Heart right ventricle (tissue), 16 donors: ENCODE measurements around the gene ARRB1. TPM values are rescaled to one million over a fixed set of nuclear protein-coding genes. Genes with fewer than 3 reads are reported as not detected.

ENCODE experiments used
- ATAC-seq, 8 donors: fragments of 200-7000 bp; cut with Tn5 transposase; one replicate each; pipeline ENCODE4 v1.9.1; 2020; ENCODE audit warnings: mild to moderate bottlenecking in 8 of 8, moderate library complexity in 8 of 8, moderate number of reproducible peaks in 1 of 8
- DNase-seq, 2 donors: peaks; one replicate each; pipeline ENCODE4 v3.0.0-alpha.2; 2020
- H3K27ac ChIP-seq, 10 donors: fragments of 200-600 bp; sonication (generic) in 2 of 10; one replicate each; pipeline versions ENCODE4 v1.5.0 to v1.8.0; 2020 to 2022; ENCODE audit warnings: mild to moderate bottlenecking in 3 of 10
- H3K27me3 ChIP-seq, 7 donors: fragments of 200-600 bp; one replicate each; pipeline ENCODE4 v1.8.0; 2021 to 2022; ENCODE audit warnings: mild to moderate bottlenecking in 2 of 7
- H3K36me3 ChIP-seq, 9 donors: fragments of 200-600 bp; sonication (generic) in 1 of 9; one replicate each; pipeline versions ENCODE4 v1.5.0 to v1.8.0; 2020 to 2022; ENCODE audit warnings: mild to moderate bottlenecking in 2 of 9
- H3K4me1 ChIP-seq, 9 donors: fragments of 200-600 bp; sonication (generic) in 1 of 9; one replicate each; pipeline versions ENCODE4 v1.5.0 to v1.8.0; 2020 to 2022; ENCODE audit warnings: mild to moderate bottlenecking in 4 of 9
- H3K4me3 ChIP-seq, 10 donors: fragments of 200-600 bp; sonication (generic) in 2 of 10; one replicate each; pipeline versions ENCODE4 v1.5.0 to v1.8.0; 2020 to 2022; ENCODE audit warnings: mild to moderate bottlenecking in 7 of 10, moderate library complexity in 2 of 10
- H3K9me3 ChIP-seq, 11 donors: fragments of 200-600 bp in 10 of 11; sonication (generic) in 2 of 11; one replicate each; pipeline versions ENCODE4 v1.5.0 to v1.8.0; 2013 to 2022; ENCODE audit warnings: mild to moderate bottlenecking in 2 of 11, control low read depth in 1 of 11, moderate library complexity in 1 of 11
- CTCF ChIP-seq, 9 donors: fragments of 200-600 bp; sonication (generic) in 2 of 9; IDR thresholded peaks; one replicate each; pipeline versions ENCODE4 v1.5.0 to v1.8.0; 2021 to 2022; ENCODE audit warnings: antibody characterized with exemption in 9 of 9, mild to moderate bottlenecking in 5 of 9, moderate library complexity in 1 of 9
- WGBS, 2 donors: extraction: QIAGEN DNeasy Blood & Tissue Kit; methylation state at CpG; one replicate each; pipeline ENCODE4 v1.1.7; 2013; ENCODE audit warnings: inconsistent platforms in 1 of 2; 5-methylcytosine and 5-hydroxymethylcytosine counted together
- intact Hi-C, 10 donors: fragments of 100-400 bp; cut with DNase I; formaldehyde crosslinking; loops; one replicate each; pipeline versions ENCODE4 v1.11.1 to v1.14.2; 2022
- polyA plus RNA-seq, 2 donors: library from polyadenylated mRNA; stranded (reverse); fragments of 200-250 nt; gene quantifications; one replicate each; pipeline ENCODE4 v1.2.3, GENCODE V29; 2013
- total RNA-seq, 10 donors: library from RNA; stranded (reverse); fragmentation: NEBNext Ultra II Directional in 3 of 10; extraction: Animal tissue kit (Norgen Biotek cat#: 25700) in 3 of 10; gene quantifications; one replicate each; pipeline versions ENCODE4 v1.2.1 to v1.2.4, GENCODE V29; 2021 to 2023
- donor health status: Arrhythmogenic right ventricular cardiomyopathy.
- donor health status: ischemic (EF 13 %, LVEDD 7.1; RV severe dilation, severe dysfunction).
- donor health status: healthy with polysubstance abuse.
- donor health status: DM: no; HTN: yes; CAD: no.
- donor health status: DM: no; HTN: no; CAD: no.
- donor health status: ischemic (EF 25% LVEDD 6.9; RV normal size, moderate dysfunction).
- donor health status: ischemic (EF 25% LVEDD 5.7; RV mildly dilated, moderate dysfunction).
- donor health status: healthy.
- donor health status: DM: yes; HTN: yes; CAD: no.
- donor health status: Ischemic cardiomyopathy.
- donor health status: ischemic (EF 35%, LVEDD 5.7; RV mildly dilated, moderate dysfunction).
- donor health status: nonischemic (EF 11% LVEDD 7.7; RV severe dilation, severe dysfunction).
- donor health status: DM: yes; HTN: yes; CAD: no.
- donor health status: PGD.
- donor health status: ischemic (EF 29% LVEDD 5.4; RV normal size, mild dysfunction).
- donor health status: nonischemic (EF 23%, LVEDD 6.1; RV moderate dilation, normal function).

ARRB1 gene
- total and polyA plus RNA-seq, 12 donors = 8.1 to 33.9 (median 19.9) TPM

GRCh38 chr11:75388386-75389275 is 37.2 kb upstream of the ARRB1 start:
- intact Hi-C loops = loop anchor here in 8 of 10 donors (2.0 to 10.0 kb wide), 4 partner anchors 64 to 144 kb away; no protein-coding TSS in a partner anchor
- Histone ChIP-seq H3K27me3 (no peaks in the 10 kb centered on the region), H3K36me3 (no peaks in the 10 kb centered on the region), H3K27ac (peak overlapping the region in 4 of 10 donors; percentile 2 to 50 (median 36)), H3K9me3 (no peaks in the 10 kb centered on the region), H3K4me1 (peaks cover 3 to 24% (median 7%) of the 10 kb centered on the region in 9 donors), H3K4me3 (no peak overlapping the region)
- peak; percentile 59 to 90 (median 86) for TF ChIP-seq CTCF (IDR thresholded peaks at IDR 0.05)
- DNase-seq (peak; percentile 49 to 71), ATAC-seq (peak; percentile 46 to 76 (median 64))
- WGBS, 2 donors = 28 to 29% methylated on average over 9 of the region's 9 CpGs

GRCh38 chr11:75387736-75388294 is 36.4 kb upstream of the ARRB1 start:
- H3K9me3 ChIP-seq = no peaks in the 10 kb centered on the region
- DNase-seq (no peak), ATAC-seq (no peak)
- no peak overlapping the region for H3K4me3 ChIP-seq
- H3K4me1 ChIP-seq = peaks cover 3 to 32% (median 7%) of the 10 kb centered on the region in 9 donors
- H3K27me3 ChIP-seq = no peaks in the 10 kb centered on the region
- H3K27ac ChIP-seq = peak overlapping the region in 2 of 10 donors; percentile 24 to 50
- TF ChIP-seq CTCF (IDR thresholded peaks at IDR 0.05) = no peak
- intact Hi-C loops = loop anchor here in 8 of 10 donors (2.0 to 10.0 kb wide), 4 partner anchors 63 to 145 kb away; no protein-coding TSS in a partner anchor
- H3K36me3 ChIP-seq = no peaks in the 10 kb centered on the region
- WGBS, 2 donors = 70 to 77% methylated on average over 3 of the region's 3 CpGs

DNA sequence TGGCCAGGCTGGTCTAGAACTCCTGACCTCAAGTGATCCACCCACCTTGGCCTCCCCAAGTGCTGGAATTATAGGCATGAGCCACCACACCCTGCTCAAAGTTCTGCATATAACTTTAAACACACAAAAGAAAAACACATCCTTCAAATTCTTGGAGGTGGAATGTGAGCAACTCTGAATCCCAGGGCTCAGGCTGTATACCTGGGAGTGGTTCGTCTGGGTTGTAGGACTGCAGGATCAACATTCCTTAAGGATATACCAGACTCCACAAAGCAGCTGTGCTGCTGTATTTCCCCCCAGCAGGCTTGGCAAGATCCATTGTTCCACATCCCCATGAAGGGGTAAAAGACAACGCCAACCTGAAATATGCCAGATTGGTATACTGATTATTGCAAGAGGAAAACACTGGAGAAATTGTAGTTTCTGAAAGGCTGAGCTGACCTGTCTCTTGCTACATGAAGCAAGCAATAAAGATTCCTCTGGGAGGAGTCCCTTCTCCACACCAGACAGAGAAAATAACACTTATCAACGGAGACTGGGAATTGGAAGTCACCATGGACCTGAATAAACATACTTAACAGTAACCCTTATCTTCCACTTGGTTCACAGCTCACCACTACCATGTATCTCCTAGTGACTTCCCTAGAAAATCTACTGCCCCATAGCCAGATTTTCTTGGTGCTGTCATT is 35.6 kb upstream of the ARRB1 start:
- no peak for TF ChIP-seq CTCF (IDR thresholded peaks at IDR 0.05)
- H3K4me3 ChIP-seq = no peak overlapping the region
- H3K4me1 ChIP-seq = peaks cover 3 to 32% (median 7%) of the 10 kb centered on the region in 9 donors
- ATAC-seq (no peak), DNase-seq (no peak)
- no peaks in the 10 kb centered on the region for H3K27me3 ChIP-seq
- intact Hi-C loops = loop anchor here in 3 of 10 donors (5.0 to 10.0 kb wide), 2 partner anchors 62 to 145 kb away; no protein-coding TSS in a partner anchor
- no peaks in the 10 kb centered on the region for H3K36me3 ChIP-seq
- WGBS, 2 donors = 56 to 63% methylated on average over 3 of the region's 3 CpGs
- no peak overlapping the region for H3K27ac ChIP-seq
- H3K9me3 ChIP-seq = no peaks in the 10 kb centered on the region
